Keratinocyte (primary cell): ENCODE results near the gene CLSTN2. TPM values are rescaled to one million over a fixed set of nuclear protein-coding genes. Genes with fewer than 3 reads are reported as not detected.

Source experiments
- DNase-seq: peaks from one replicate; pipeline ENCODE4 v3.0.0-alpha.2; 2011; ENCODE audit warnings: low read depth, missing footprints, low spot score
- FAIRE-seq: peaks from 2 replicates; lab custom pipeline; 2011; peaks lifted over from hg19 to GRCh38; lab: Jason Lieb, UNC
- H2AFZ ChIP-seq: 2 replicates; pipeline ENCODE4 v1.6.0; 2012; ENCODE audit warnings: low read length, control low read depth, inconsistent platforms; ENCODE audit not compliant: control insufficient read depth
- H3K27ac ChIP-seq: 2 replicates; pipeline ENCODE4 v1.5.1; 2011; ENCODE audit warnings: low read length; ENCODE audit not compliant: control insufficient read depth, insufficient read depth
- H3K27me3 ChIP-seq: 3 replicates; pipeline ENCODE4 v1.6.0; 2011; ENCODE audit warnings: low read length; ENCODE audit not compliant: control insufficient read depth, insufficient read depth; ENCODE audit errors: extremely low read depth
- H3K36me3 ChIP-seq, 2 experiments: 2 replicates in 1 of 2; 3 replicates in 1 of 2; pipeline ENCODE4 v1.5.1; 2011; ENCODE audit warnings: low read length in 2 of 2, mild to moderate bottlenecking in 1 of 2; ENCODE audit not compliant: control insufficient read depth in 2 of 2, insufficient read depth in 2 of 2; ENCODE audit errors: extremely low read depth in 1 of 2
- H3K4me1 ChIP-seq: 3 replicates; pipeline ENCODE4 v1.5.1; 2011; ENCODE audit warnings: low read length; ENCODE audit not compliant: control insufficient read depth, insufficient read depth; ENCODE audit errors: extremely low read depth
- H3K4me2 ChIP-seq: 3 replicates; pipeline ENCODE4 v1.6.0; 2011; ENCODE audit warnings: low read depth, low read length; ENCODE audit not compliant: control insufficient read depth, insufficient read depth; ENCODE audit errors: extremely low read depth
- H3K4me3 ChIP-seq, 3 experiments: fragments of 200-600 bp in 1 of 3; sonication (generic) in 1 of 3; 2 replicates in 2 of 3; 3 replicates in 1 of 3; pipeline ENCODE4 v1.5.1; 2011 to 2016; ENCODE audit warnings: low read length in 3 of 3, mild to moderate bottlenecking in 3 of 3, control low read depth in 2 of 3, inconsistent platforms in 1 of 3, low read depth in 1 of 3, mixed read lengths in 1 of 3, mixed run types in 1 of 3, moderate library complexity in 1 of 3; ENCODE audit not compliant: control insufficient read depth in 2 of 3, insufficient read depth in 2 of 3; ENCODE audit errors: extremely low read depth in 1 of 3
- H3K79me2 ChIP-seq: 2 replicates; pipeline ENCODE4 v1.6.0; 2012; ENCODE audit warnings: low read length; ENCODE audit not compliant: control insufficient read depth, insufficient read depth
- H3K9ac ChIP-seq: 3 replicates; pipeline ENCODE4 v1.6.0; 2011; ENCODE audit warnings: low read length; ENCODE audit not compliant: control insufficient read depth, insufficient read depth; ENCODE audit errors: extremely low read depth
- H3K9me1 ChIP-seq: 3 replicates; pipeline ENCODE4 v1.6.0; 2011; ENCODE audit warnings: low read length; ENCODE audit not compliant: control insufficient read depth, insufficient read depth; ENCODE audit errors: extremely low read depth
- H3K9me3 ChIP-seq: 2 replicates; pipeline ENCODE4 v1.5.1; 2012; ENCODE audit warnings: low read depth, low read length; ENCODE audit not compliant: control insufficient read depth
- H4K20me1 ChIP-seq: 3 replicates; pipeline ENCODE4 v1.6.0; 2011; ENCODE audit warnings: low read length; ENCODE audit not compliant: control insufficient read depth, insufficient read depth; ENCODE audit errors: extremely low read depth
- EZH2 ChIP-seq: IDR thresholded peaks from one replicate; pipeline ENCODE4 v1.6.1; 2012; ENCODE audit warnings: inconsistent platforms, mild to moderate bottlenecking, low read length, moderate library complexity
- dilution Hi-C: fragments of 300-500 bp; cut with MboI; formaldehyde crosslinking; loops from one replicate; pipeline ENCODE4 v1.7.0; 2020; ENCODE audit warnings: low sequenced_read_pairs; ENCODE audit not compliant: extremely low pct_ligation_motif_present
- polyA plus RNA-seq, 5 experiments: library from polyadenylated mRNA; depleted of rRNA in 3 of 5; stranded (reverse) in 3 of 5; stranded (forward) in 1 of 5; unstranded in 1 of 5; fragments of >200 nt; gene quantifications; 1 replicate in 1 of 5; 2 replicates in 3 of 5; 3 replicates in 1 of 5; pipeline versions ENCODE4 v1.2.1 to v1.2.3, GENCODE V29; 2011 to 2012; ENCODE audit warnings: missing spikeins in 2 of 5, low read depth in 1 of 5, low replicate concordance in 1 of 5
- TF ChIP-seq, protein P1 (sequence below), 3 experiments: IDR thresholded peaks in 1 of 3; conservative IDR thresholded peaks in 1 of 3; optimal IDR thresholded peaks in 1 of 3; 2 replicates in 2 of 3; 3 replicates in 1 of 3; pipeline versions ENCODE3 to v1.5.1; 2011; ENCODE audit warnings: low read length in 3 of 3, mild to moderate bottlenecking in 3 of 3, moderate library complexity in 2 of 3, control low read depth in 1 of 3, inconsistent platforms in 1 of 3; ENCODE audit not compliant: insufficient read depth in 2 of 3; ENCODE audit errors: extremely low read depth in 1 of 3

The CLSTN2 gene
- polyA plus RNA-seq, 1 donor (not counting 4 experiments of a cell fraction or from before 2014, with no cell fraction given), result 0.09 TPM

DNA sequence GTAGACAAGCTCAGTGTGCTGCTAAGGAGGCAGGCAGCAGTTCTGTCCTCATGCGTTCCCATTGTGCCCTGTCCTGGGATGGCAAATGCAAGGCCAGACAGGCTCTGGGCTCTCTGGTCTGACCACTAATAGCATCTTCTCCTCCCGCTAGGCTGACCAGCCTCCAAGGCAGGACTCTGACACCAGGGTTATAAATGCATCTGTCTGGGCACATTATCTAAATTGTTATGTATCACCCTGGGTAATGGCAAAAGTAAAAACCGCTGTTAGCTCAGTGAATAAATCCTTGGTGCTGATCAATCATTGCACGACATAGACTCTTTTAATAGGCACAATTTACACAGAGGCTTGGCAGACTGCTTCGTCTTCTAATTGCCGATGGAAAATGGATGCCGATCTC lies 85.6 kb downstream of the CLSTN2 start:
- Histone ChIP-seq H3K4me2 (no peak overlapping the region), H3K79me2 (no peaks in the 10 kb centered on the region), H3K9me3 (no peaks in the 10 kb centered on the region), H4K20me1 (no peaks in the 10 kb centered on the region), H3K4me1 (peaks cover 3% of the 10 kb centered on the region), H3K27ac (no peak overlapping the region), H3K9ac (no peak overlapping the region), H3K27me3 (no peaks in the 10 kb centered on the region), H3K36me3 (no peaks in the 10 kb centered on the region), H2AFZ (no peak overlapping the region), H3K9me1 (no peaks in the 10 kb centered on the region), H3K4me3 (no peak overlapping the region)
- TF ChIP-seq EZH2, result no peak
- TF ChIP-seq, protein P1, sequence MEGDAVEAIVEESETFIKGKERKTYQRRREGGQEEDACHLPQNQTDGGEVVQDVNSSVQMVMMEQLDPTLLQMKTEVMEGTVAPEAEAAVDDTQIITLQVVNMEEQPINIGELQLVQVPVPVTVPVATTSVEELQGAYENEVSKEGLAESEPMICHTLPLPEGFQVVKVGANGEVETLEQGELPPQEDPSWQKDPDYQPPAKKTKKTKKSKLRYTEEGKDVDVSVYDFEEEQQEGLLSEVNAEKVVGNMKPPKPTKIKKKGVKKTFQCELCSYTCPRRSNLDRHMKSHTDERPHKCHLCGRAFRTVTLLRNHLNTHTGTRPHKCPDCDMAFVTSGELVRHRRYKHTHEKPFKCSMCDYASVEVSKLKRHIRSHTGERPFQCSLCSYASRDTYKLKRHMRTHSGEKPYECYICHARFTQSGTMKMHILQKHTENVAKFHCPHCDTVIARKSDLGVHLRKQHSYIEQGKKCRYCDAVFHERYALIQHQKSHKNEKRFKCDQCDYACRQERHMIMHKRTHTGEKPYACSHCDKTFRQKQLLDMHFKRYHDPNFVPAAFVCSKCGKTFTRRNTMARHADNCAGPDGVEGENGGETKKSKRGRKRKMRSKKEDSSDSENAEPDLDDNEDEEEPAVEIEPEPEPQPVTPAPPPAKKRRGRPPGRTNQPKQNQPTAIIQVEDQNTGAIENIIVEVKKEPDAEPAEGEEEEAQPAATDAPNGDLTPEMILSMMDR (optimal IDR thresholded peaks at IDR 0.05 in 1 of 3, IDR thresholded peaks at IDR 0.05 in 1 of 3, conservative IDR thresholded peaks at IDR 0.05 in 1 of 3; ENCODE audit: extremely low read depth in 1 of 3, insufficient read depth in 2 of 3, low read length in 3 of 3), result no peak
- no peak for DNase-seq
- dilution Hi-C loops, result no loop called here
- no peak for FAIRE-seq

- H3K9me3 ChIP-seq, result no peaks in the 10 kb centered on the region
- H3K9me1 ChIP-seq, result no peaks in the 10 kb centered on the region
- H3K36me3 ChIP-seq, result no peaks in the 10 kb centered on the region
- H2AFZ ChIP-seq, result no peak overlapping the region
- dilution Hi-C loops, result no loop called here
- H3K79me2 ChIP-seq, result no peaks in the 10 kb centered on the region
- H3K27ac ChIP-seq, result no peak overlapping the region
- peaks cover 3% of the 10 kb centered on the region for H3K4me1 ChIP-seq
- no peak for TF ChIP-seq EZH2
- TF ChIP-seq, protein P1 (optimal IDR thresholded peaks at IDR 0.05 in 1 of 3, IDR thresholded peaks at IDR 0.05 in 1 of 3, conservative IDR thresholded peaks at IDR 0.05 in 1 of 3; ENCODE audit: extremely low read depth in 1 of 3, insufficient read depth in 2 of 3, low read length in 3 of 3), result no peak
- no peaks in the 10 kb centered on the region for H3K27me3 ChIP-seq
- H3K4me3 ChIP-seq, result no peak overlapping the region
- peak; percentile 4 for DNase-seq
- no peaks in the 10 kb centered on the region for H4K20me1 ChIP-seq
- H3K9ac ChIP-seq, result no peak overlapping the region
- FAIRE-seq, result peak; percentile 44
- no peak overlapping the region for H3K4me2 ChIP-seq
These were observed 86.3 kb downstream of the CLSTN2 start for GRCh38 chr3:140021269-140021668.
